Renal cortical epithelial cell (primary cell): Measurements from ENCODE around the gene KCNK4. TPM values are rescaled to one million over a fixed set of nuclear protein-coding genes. Genes with fewer than 3 reads are reported as not detected.

ENCODE experiments used
- DNase-seq: peaks from one replicate; pipeline ENCODE4 v3.0.0-alpha.2; 2011; ENCODE audit warnings: low read depth
- total RNA-seq: library from RNA; depleted of rRNA; stranded (reverse); fragments of >200 nt; gene quantifications from 2 replicates; pipeline ENCODE4 v1.2.3, GENCODE V29; 2014

The KCNK4 gene
- total RNA-seq, 1 donor from 2014 or later = not detected

GRCh38 chr11:64324692-64325469 lies 33.8 kb downstream of the KCNK4 start:
- DNase-seq = no peak

- DNase-seq = no peak
These were observed 36.3 kb downstream of the KCNK4 start for GRCh38 chr11:64327375-64327774.

- DNase-seq = no peak
These were observed 36.9 kb downstream of the KCNK4 start for GRCh38 chr11:64327993-64328392.

DNA sequence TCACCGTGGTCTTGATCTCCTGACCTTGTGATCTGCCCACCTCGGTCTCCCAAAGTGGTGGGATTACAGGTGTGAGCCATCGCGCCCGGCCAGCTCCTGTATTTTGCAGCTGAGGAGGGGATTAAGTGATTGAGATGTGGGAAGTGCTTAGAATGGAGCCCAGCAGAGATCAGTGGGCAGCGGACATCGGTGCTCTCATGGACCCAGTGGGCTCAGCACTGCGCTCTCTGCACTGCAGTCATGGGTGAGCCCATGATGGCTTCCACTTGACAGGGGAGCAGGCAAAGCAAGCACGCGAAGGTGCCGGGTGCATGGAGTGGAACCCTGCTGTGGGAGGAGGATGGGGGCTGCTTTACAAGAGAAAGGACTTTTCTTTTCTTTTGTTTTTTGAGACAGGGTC lies 39.8 kb downstream of the KCNK4 start:
- no peak for DNase-seq

- peak; percentile 91 for DNase-seq
These were observed 40.7 kb downstream of the KCNK4 start for GRCh38 chr11:64331569-64332371.

DNA sequence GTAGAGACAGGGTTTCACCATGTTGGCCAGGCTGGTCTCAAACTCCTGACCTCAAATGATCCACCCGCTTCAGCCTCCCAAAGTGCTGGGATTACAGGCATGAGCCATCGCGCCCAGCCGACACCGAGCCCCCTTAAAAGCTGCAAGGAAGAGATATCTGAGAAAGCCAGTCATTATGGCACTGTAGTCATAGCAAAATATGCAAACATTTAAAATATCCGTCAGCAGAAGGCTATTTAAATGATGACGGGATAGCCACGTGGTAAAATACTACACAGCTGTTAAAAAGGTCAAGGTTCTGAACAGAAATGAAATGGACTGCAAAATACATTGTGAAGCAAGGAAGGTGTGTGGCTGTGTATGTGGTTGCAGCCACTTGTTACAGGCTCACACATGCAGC lies 42.5 kb downstream of the KCNK4 start:
- DNase-seq = no peak

DNA sequence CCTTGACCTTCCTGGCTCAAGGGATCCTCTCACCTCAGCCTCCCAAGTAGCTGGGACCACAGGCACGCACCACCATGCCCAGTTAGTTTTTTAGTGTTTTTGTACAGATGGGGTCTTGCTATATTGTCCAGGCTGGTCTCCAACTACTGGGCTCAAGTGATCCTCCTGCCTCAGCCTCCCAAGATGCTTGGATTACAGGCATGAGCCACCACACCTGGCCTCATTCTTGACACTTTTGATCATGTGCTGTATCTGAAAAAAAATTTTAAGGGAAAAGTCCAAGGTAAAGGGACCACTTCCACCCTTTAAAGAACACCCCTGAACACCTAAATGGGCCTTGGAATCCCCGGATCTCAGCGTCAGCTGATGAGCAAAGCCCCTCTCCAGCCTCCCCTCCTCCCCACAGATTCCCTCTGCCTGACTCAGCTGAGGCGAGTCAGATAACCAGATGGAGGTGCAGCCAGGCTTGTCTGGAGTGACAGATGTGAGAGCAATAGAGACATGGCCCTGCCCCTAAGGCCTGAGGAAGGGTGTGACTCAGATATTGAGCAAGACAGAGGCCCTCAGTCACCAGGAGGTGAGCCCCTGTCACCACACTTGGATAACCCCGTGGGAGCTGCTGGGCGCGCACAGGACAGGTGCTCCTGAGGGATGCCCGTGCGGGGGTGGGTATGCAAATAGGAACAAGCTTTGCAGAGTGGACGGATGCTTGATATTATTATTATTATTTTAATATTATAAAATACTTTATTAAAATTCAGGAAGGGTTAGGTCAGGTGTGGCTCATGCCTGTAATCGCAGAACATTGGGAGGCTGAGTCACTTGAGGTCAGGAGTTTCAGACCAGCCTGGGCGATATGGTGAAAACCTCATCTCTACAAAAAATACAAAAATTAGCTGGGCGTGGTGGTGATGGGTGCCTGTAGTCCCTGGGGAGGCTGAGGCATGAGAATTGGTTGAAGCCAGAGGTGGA lies 43.9 kb downstream of the KCNK4 start:
- DNase-seq = peak; percentile 99

- no peak for DNase-seq
These were observed 46.6 kb downstream of the KCNK4 start for GRCh38 chr11:64337538-64338249.

GRCh38 chr11:64338716-64339115 lies 47.6 kb downstream of the KCNK4 start:
- no peak for DNase-seq

DNA sequence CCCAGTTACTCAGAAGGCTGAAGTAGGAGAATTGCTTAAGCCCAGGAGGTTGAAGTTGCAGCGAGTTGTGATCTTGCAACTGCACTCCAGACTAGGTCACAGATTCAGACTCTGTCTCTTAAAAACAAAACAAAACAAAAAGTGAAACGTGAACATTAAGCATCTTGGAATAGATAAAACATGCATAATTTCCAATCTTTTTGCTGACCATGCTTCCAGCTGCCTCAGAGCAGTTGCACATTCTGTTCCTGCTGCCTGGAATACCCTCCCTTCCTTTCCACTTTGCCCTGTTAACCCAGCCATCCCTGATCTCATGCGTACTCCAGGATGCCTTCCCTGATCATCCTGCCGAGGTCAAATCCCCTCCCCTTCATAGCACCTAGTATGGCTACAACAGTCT lies 48.2 kb downstream of the KCNK4 start:
- DNase-seq = no peak

DNA sequence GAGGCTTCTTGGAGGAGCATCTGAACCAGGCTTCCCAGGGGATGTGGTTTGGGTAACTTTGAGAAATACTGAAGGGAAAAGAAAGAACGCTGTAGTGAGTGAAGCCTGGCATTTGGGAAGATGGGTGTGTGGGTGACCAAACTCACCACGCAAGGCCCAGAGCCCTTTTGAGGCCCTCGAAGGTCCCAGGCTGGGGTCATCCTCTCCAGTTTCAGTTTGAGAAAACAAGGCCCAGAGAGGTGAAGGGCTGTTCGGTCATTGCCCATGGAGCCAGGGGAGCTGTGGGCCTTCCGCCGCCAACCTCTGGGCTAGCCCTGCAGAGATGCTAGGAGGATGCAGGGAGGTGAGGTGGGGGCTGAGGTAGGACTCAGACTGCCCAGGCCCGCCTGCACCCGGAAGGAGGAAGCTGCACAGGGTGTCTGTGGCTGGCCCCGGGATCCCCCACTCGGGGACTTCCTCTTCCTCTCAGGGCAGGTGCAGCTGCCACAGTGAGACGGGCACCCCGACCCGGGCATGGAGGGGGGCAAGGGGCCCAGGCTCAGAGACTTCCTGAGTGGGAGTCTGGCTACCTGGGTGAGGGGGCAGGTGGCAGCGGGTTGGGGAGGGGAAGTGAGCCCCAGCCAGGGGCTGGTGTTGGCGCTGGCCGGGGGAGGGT lies 48.8 kb downstream of the KCNK4 start, which contains the start of gene CCDC88B:
Gene CCDC88B, plus strand, starts transcription at position 451 of the 655 bp plus-strand sequence. Its CDS starts 63 bp downstream, at position 514.
- DNase-seq = no peak

- DNase-seq = no peak
These were observed 49.7 kb downstream of the KCNK4 start for GRCh38 chr11:64340671-64341335.

- DNase-seq = no peak
These were observed 50.3 kb downstream of the KCNK4 start for GRCh38 chr11:64341429-64341828.

GRCh38 chr11:64341851-64342791 lies 51.0 kb downstream of the KCNK4 start:
- DNase-seq = peak; percentile 69

DNA sequence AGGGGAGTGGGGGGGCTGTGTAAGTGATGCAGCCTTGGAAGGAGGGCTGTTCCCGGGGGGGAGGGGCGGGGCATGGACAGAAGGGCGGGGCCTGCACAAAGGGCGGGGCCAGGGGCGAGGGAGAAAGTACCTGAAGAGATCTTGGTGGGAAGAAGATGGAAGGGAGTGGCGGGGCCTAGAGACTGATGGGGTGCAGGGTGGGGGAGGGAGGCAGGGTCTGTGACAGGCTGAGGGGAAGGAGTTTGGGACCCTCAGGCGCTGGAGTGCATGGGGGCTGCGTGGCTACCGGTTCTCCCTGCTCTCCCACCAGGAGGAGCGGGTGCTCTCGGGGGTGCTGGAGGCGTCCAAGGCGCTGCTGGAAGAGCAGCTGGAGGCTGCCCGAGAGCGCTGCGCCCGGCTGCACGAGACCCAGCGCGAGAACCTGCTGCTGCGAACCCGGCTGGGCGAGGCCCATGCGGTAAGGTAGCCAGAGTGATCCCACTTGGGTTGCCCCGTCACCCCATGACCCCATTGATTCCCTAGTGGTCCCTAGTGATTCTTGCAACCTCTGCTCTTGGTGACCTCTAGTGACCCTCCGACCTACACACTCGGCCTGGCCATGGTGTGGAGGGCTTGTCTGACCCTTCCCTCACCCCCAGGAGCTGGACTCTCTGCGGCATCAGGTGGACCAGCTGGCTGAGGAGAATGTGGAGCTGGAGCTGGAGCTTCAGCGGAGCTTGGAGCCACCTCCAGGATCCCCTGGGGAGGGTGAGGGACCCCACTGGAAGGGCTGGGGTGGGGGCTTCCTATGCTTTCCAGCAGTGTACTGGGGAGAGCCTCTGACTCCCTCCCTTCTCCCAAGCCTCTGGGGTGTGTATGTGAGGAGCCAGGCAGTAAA lies 52.0 kb downstream of the KCNK4 start:
- DNase-seq = no peak

- DNase-seq = no peak
These were observed 52.9 kb downstream of the KCNK4 start for GRCh38 chr11:64343767-64344559.

- DNase-seq = no peak
These were observed 53.7 kb downstream of the KCNK4 start for GRCh38 chr11:64344787-64345186.
